ENCODE results near the gene F2. TPM values are rescaled to one million over a fixed set of nuclear protein-coding genes. Genes with fewer than 3 reads are reported as not detected.
A peak's percentile ranks its signal among the peaks of the same experiment; 100 is the strongest.
"Not testable (repeated sequence)": the region's sequence is repeated elsewhere in the genome, so short reads cannot be mapped to it uniquely, and the experiment has no call there.

F2 gene
- total RNA-seq (under 1 TPM in 1 of 4 donors, not detected in 3; 0.19 TPM), polyA plus RNA-seq (not detected)
- long read RNA-seq, donor 1: 0 reads
- long read RNA-seq, donor 2: 0 reads
- long read RNA-seq, donor 3: 0 reads
- long read RNA-seq, donor 4: 0 reads

DNA sequence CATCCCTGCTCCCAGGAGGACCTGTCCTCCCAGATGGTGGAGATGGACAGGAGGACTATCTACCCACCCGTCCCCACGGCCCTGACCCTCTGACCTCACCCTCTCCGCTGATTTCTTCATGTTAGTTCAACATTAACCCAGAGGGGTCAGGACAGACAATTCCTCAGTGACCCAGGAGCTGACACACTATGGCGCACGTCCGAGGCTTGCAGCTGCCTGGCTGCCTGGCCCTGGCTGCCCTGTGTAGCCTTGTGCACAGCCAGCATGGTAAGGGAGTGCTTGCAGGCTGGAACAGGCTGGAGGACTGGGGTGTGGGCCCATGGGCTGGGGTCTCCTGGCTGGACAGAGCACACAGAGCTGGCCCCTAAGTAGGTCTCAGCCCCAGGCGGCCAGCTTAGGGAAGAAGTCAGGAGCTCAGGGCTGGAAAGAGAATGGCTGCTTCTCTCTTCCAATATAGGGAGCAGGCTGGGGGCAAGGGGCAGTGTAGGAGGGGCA is at the start of gene F2:
TSS of gene F2 (plus strand) at position 166 of the 495 bp plus-strand sequence. CDS start at position 189, 23 bp downstream.
- Histone ChIP-seq H3K27me3 (ENCODE audit: control insufficient read depth, insufficient read depth) (no peaks in the 10 kb centered on the region), H3K4me3 (ENCODE audit: low read length) (no peak within 1 kb of the TSS), H3K9me3 (ENCODE audit: control insufficient read depth, low read length) (no peaks in the 10 kb centered on the region), H3K4me1 (ENCODE audit: control insufficient read depth, insufficient read depth, low read length) (no peaks in the 10 kb centered on the region), H3K27ac (ENCODE audit: low read length) (no peak within 1 kb of the TSS)
- ATAC-seq (peak in 1 of 2 donors; percentile 14), DNase-seq (no peak)
- intact Hi-C loops (cut with DNase I): no loop called here
- 75% methylated on average over 7 of the region's 7 CpGs for WGBS

DNA sequence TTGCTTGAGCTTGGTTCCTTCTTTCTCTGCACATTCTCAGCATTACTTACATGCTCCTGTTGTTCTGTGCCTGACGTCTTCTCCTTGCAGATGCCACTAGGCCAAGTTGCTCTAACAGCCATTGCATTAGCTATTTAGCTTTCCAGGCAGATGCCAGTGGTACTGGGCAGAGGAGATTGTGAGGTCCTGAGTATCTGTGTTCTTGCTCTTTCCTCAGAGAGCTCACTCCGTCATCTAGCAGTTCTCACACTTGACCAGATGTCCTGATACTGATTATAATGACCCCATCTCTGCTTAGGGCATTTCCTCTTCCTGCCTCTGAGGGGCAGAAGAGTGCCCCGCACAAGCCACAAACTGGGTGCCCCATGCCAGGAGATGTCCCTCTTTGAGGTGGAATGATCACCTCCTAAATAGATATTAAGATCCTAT is 49.3 kb upstream of the F2 start:
- ATAC-seq: no peak
- H3K4me1 ChIP-seq (ENCODE audit: control insufficient read depth, insufficient read depth, low read length): peaks cover 4% of the 10 kb centered on the region
- no peaks in the 10 kb centered on the region for H3K9me3 ChIP-seq (ENCODE audit: control insufficient read depth, low read length)
- no peaks in the 10 kb centered on the region for H3K27me3 ChIP-seq (ENCODE audit: control insufficient read depth, insufficient read depth)
- no peak overlapping the region for H3K4me3 ChIP-seq (ENCODE audit: low read length)
- intact Hi-C loops (cut with DNase I): no loop called here
- peak overlapping the region; percentile 59 for H3K27ac ChIP-seq (ENCODE audit: low read length)
- no peak for DNase-seq
- 49% methylated on average over 3 of the region's 3 CpGs for WGBS

DNA sequence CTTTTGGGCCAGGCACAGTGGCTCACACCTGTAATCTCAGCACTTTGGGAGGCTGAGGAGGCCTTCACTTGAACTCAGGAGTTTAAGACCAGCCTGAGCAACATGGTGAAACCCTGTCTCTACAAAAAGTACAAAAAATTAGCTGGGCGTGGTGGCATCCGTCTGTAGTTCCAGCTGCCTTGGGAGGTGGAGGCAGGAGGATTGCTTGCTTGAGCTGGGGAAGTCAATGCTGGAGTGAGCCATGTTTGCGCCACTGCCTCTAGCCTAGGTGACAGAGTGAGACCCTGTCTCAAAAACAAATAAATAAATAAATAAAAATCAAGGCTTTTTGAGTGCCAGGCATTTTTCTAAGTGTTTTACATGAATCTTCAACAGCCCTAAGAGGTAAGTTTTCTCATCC is 48.5 kb upstream of the F2 start:
- H3K4me1 ChIP-seq (ENCODE audit: control insufficient read depth, insufficient read depth, low read length); H3K9me3 ChIP-seq (ENCODE audit: control insufficient read depth, low read length); intact Hi-C loops (cut with DNase I); H3K4me3 ChIP-seq (ENCODE audit: low read length); ATAC-seq; H3K27ac ChIP-seq (ENCODE audit: low read length); H3K27me3 ChIP-seq (ENCODE audit: control insufficient read depth, insufficient read depth): not testable (repeated sequence)
- 89% methylated on average over 3 of the region's 3 CpGs for WGBS
- DNase-seq: peak in 1 of 3 donors; percentile 25

DNA sequence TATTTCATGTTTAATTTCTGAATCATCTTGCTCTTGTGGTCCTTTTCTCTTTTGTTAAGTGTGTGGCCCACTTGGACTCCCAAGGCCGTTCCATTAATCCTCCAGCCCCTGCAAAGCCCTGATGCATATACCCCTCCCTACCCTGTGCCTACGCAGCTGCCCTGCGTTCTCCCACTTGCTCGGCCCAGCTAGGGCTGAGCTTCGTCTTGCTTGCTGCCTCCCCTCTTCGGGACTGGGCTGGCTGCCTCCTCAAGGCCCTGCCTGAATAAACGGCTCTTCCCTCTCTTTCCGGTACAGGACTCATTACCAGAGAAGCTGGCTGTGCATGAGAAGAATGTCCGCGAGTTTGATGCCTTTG is 47.1 kb upstream of the F2 start:
- Histone ChIP-seq H3K27me3 (ENCODE audit: control insufficient read depth, insufficient read depth) (no peaks in the 10 kb centered on the region), H3K9me3 (ENCODE audit: control insufficient read depth, low read length) (no peaks in the 10 kb centered on the region), H3K4me1 (ENCODE audit: control insufficient read depth, insufficient read depth, low read length) (peaks cover 14% of the 10 kb centered on the region), H3K4me3 (ENCODE audit: low read length) (no peak overlapping the region), H3K27ac (ENCODE audit: low read length) (no peak overlapping the region)
- intact Hi-C loops (cut with DNase I): no loop called here
- 88% methylated on average over 10 of the region's 10 CpGs for WGBS
- ATAC-seq (no peak), DNase-seq (peak in 1 of 3 donors; percentile 27)

DNA sequence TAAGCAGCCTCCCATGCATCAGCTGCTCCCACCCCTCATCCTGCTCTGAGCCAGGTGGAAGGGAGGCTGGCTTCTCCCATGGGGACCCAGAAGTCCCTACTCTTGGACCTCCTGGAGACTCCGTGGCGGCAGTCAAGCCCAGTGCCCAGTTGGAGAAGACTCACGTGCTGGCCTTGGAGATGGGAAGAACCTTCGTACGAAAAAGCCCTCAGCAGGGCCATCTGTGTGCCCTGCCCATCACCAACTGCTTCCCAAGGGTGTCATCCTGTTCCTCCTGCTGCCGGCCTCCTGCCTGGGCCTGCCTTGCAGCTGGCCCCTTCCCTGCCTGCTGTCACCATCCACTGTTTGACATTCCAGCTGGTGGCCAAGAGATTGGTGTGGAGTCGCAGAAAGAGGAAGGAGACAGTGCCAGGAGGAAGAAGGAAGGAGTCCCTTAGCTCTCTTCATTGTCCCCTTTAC is 46.6 kb upstream of the F2 start:
- intact Hi-C loops (cut with DNase I): no loop called here
- ATAC-seq (no peak), DNase-seq (peak in 1 of 3 donors; percentile 59)
- Histone ChIP-seq H3K27ac (ENCODE audit: low read length) (peak overlapping the region; percentile 34), H3K4me3 (ENCODE audit: low read length) (no peak overlapping the region), H3K27me3 (ENCODE audit: control insufficient read depth, insufficient read depth) (no peaks in the 10 kb centered on the region), H3K9me3 (ENCODE audit: control insufficient read depth, low read length) (no peaks in the 10 kb centered on the region), H3K4me1 (ENCODE audit: control insufficient read depth, insufficient read depth, low read length) (peaks cover 17% of the 10 kb centered on the region)
- 57% methylated on average over 7 of the region's 7 CpGs for WGBS

DNA sequence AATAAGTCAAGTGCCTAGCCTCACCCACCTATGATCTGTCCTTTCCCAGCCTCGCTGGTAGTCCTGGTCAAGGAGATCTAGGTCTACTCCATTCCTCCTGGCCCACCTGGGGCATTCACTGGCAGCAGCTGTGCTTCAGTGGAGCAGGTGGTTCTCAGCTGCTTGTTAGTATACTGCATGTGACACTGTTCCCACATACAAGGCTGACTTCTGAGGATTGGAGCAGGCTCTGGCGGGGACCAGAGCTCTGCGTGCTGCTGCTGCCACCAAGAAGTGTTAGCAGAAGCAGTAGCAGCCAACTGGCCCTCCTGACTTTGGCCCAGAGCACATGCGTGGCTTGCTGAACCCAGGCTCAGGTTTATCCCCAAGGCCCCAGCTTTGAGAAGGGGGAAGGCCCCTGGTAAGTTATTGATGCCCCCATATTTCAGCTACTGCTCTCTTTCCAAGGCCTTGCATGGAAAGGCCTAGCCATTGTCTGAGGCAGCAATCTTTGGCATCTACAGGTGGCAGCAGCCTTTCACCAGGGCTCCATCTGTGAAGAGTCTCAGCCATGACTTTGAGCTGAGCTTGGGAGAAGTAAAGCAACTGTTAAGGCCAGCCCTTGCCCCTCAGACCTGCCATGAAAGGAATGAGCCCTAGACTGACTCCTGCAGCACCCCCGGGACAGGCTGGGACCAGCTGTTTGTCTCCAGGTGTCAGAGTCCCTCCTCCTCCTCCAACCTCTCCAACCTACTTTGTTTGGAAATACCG is 45.1 kb upstream of the F2 start:
- intact Hi-C loops (cut with DNase I): no loop called here
- 72% methylated on average over 6 of the region's 6 CpGs for WGBS
- peak in 1 of 2 donors; percentile 7 for ATAC-seq
- Histone ChIP-seq H3K4me3 (ENCODE audit: low read length) (no peak overlapping the region), H3K27me3 (ENCODE audit: control insufficient read depth, insufficient read depth) (no peaks in the 10 kb centered on the region), H3K9me3 (ENCODE audit: control insufficient read depth, low read length) (no peaks in the 10 kb centered on the region), H3K27ac (ENCODE audit: low read length) (peak overlapping the region; percentile 96), H3K4me1 (ENCODE audit: control insufficient read depth, insufficient read depth, low read length) (peaks cover 17% of the 10 kb centered on the region)
- peak in 1 of 3 donors; percentile 62 for DNase-seq

DNA sequence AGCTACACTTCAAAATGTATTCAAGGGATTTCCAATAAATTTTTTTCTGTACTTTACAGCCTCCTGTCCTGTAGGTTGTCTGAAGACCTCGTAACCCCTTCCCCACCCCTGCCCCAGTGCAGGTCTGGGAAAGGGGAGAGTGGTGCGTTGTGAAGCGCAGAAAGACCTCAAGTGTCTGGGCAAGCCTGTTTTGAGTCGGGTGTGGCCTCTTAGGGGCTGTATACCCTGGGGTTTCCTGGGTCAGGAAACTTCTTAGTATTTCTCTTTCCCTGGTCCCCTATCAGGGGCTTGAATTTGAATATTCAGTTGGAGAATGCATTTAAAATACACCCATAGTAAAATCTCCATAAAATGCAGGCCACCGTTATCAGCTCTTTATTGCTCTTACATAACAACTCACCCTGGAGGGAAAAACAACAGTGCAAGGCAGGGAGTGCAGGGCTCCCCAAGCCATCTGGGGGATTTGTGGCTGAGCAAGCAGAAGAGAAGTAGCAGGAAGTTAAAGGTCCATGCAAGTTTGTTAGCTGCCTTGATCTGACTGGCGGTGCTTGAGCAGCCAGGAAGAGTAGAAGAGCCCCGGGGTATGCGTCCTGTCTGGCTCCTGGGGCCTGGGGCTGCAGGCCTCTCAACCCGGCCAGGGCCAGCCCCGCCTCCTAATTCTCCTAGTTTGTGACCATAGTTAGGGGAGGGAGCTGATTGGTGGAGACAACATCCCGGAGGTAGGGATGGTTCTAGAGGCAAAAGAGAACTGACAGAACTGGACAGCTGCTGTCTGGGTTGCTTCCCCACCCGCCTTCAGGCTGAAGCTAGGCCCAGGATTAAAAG is 44.3 kb upstream of the F2 start:
- H3K27me3 ChIP-seq (ENCODE audit: control insufficient read depth, insufficient read depth): no peaks in the 10 kb centered on the region
- 48% methylated on average over 12 of the region's 12 CpGs for WGBS
- intact Hi-C loops (cut with DNase I): no loop called here
- ATAC-seq: peak; percentile 20 to 30
- H3K27ac ChIP-seq (ENCODE audit: low read length): peak overlapping the region; percentile 96
- peaks cover 17% of the 10 kb centered on the region for H3K4me1 ChIP-seq (ENCODE audit: control insufficient read depth, insufficient read depth, low read length)
- no peak overlapping the region for H3K4me3 ChIP-seq (ENCODE audit: low read length)
- no peaks in the 10 kb centered on the region for H3K9me3 ChIP-seq (ENCODE audit: control insufficient read depth, low read length)
- peak in 2 of 3 donors; percentile 74 to 83 for DNase-seq

DNA sequence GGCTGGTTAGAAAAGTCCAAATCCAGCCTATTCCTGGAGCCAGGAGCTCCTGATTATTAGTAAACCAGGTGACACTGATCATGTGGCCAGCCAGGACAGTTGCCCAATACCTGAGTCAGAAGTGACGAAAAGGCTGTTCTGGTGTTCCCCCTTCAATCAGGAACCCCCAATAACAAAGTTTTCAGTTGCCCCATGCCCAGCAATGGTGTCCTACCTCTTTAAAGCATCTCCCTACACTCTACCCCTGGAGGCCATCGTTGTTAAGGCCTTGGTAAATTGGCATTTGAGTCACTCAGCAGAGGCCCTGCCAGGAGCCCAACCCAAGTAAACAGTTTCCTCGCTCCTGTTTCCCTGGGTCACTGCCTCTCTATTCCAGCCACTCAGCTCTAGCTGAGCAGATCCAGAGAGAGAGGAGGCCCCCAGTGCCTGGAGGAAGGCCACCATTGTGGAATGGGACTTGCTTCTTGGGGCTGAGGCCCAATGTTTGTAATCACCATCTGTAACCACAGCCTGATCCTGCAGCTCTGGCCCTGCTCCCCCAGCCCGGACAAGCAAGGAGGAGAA is 43.6 kb upstream of the F2 start:
- intact Hi-C loops (cut with DNase I): no loop called here
- H3K27ac ChIP-seq (ENCODE audit: low read length): peak overlapping the region; percentile 96
- 29% methylated on average over 4 of the region's 4 CpGs for WGBS
- ATAC-seq: peak; percentile 82 to 83
- H3K9me3 ChIP-seq (ENCODE audit: control insufficient read depth, low read length): no peaks in the 10 kb centered on the region
- H3K4me1 ChIP-seq (ENCODE audit: control insufficient read depth, insufficient read depth, low read length): peaks cover 17% of the 10 kb centered on the region
- no peaks in the 10 kb centered on the region for H3K27me3 ChIP-seq (ENCODE audit: control insufficient read depth, insufficient read depth)
- no peak overlapping the region for H3K4me3 ChIP-seq (ENCODE audit: low read length)
- DNase-seq: peak; percentile 80 to 90 (median 86)

DNA sequence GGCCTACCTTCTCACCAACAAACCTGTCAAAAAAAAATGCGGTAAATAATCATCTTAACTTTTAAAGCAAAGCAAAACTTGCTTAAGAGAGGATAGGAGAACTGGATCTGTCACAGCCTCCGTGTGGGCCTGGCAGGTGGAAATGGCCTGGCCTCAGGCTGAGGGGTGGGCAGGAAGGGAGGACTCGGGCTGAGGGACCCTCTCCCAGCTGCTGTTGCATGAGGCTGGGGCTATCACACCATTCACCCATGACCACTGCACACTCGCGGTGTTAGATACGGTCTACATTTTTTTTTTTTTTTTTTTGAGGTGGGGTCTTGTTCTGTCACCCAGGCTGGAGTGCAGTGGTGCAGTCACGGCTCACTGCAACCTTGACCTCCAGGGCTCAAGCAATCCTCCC is 43.1 kb upstream of the F2 start:
- Histone ChIP-seq H3K27me3 (ENCODE audit: control insufficient read depth, insufficient read depth) (no peaks in the 10 kb centered on the region), H3K4me1 (ENCODE audit: control insufficient read depth, insufficient read depth, low read length) (peaks cover 17% of the 10 kb centered on the region), H3K9me3 (ENCODE audit: control insufficient read depth, low read length) (no peaks in the 10 kb centered on the region), H3K27ac (ENCODE audit: low read length) (peak overlapping the region; percentile 96), H3K4me3 (ENCODE audit: low read length) (no peak overlapping the region)
- no peak for ATAC-seq
- WGBS: 84% methylated on average over 7 of the region's 7 CpGs
- intact Hi-C loops (cut with DNase I): no loop called here
- DNase-seq: peak in 1 of 3 donors; percentile 53

DNA sequence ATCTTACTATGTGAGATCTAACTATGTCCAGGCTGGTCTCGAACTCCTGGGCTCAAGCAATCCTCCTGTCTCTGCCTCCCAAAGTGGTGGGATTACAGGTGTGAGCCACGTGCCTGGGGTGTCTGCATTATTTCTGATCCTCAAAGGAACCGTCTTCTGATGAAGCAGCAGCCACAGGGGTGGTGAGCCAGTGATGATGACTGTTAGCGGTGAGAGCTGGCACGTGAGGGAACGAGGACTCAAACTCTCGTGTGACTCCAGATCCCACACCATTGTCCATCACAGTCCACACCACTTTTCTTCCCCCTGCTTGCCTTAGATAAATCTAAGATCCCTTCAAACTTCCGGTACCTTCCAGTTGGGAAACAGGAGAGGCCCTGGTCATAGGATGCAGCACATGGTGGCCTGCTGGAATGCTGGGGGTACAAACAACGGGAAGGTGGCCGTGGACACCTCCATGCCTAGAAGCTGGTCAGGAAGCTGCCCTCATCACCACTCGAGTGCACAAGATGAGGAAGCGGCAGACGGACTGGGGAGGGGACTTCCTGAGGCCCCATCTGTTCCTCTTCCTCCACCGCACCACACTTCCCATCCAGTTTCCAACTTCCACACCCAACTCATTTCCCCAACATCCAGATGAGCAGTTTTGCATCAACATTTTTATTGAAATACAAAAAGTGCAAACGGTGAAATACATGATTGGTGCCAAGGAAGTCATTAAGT is 42.4 kb upstream of the F2 start:
- Histone ChIP-seq H3K9me3 (ENCODE audit: control insufficient read depth, low read length) (no peaks in the 10 kb centered on the region), H3K27me3 (ENCODE audit: control insufficient read depth, insufficient read depth) (no peaks in the 10 kb centered on the region), H3K4me1 (ENCODE audit: control insufficient read depth, insufficient read depth, low read length) (peaks cover 17% of the 10 kb centered on the region), H3K4me3 (ENCODE audit: low read length) (no peak overlapping the region), H3K27ac (ENCODE audit: low read length) (peak overlapping the region; percentile 29)
- peak in 2 of 3 donors; percentile 72 to 73 for DNase-seq
- ATAC-seq: no peak
- 64% methylated on average over 15 of the region's 15 CpGs for WGBS
- intact Hi-C loops (cut with DNase I): no loop called here

Measured in right cardiac atrium (tissue), 5 donors.